C4-2B (cell line): ENCODE data around the gene PRKACB.

ENCODE experiments used
- CTCF ChIP-seq: fragments of 450-650 bp; conservative IDR thresholded peaks from 2 replicates; pipeline ENCODE4 v1.5.1; 2017; ENCODE audit warnings: mild to moderate bottlenecking
- ZFX ChIP-seq: fragments of 450-650 bp; IDR thresholded peaks from 2 replicates; pipeline ENCODE4 v1.6.1; 2017

GRCh38 chr1:84163123-84163931 lies 19.3 kb downstream of the PRKACB start:
- TF ChIP-seq CTCF (no peak), ZFX (no peak)
